DMS114 treated with DMSO at 0.1 percent for 48 hours (cell line): ENCODE measurements around the gene KRT23.

Source experiments
- DNase-seq: peaks from one replicate; lab custom pipeline; 2025; ENCODE audit not compliant: unreplicated experiment; lab: John Stamatoyannopoulos, UW

Gene KRT23

GRCh38 chr17:40912486-40913210 is 24.8 kb downstream of the KRT23 start:
- no peak for DNase-seq

- no peak for DNase-seq
Observed at GRCh38 chr17:40910441-40910841, 27.0 kb downstream of the KRT23 start.

GRCh38 chr17:40909755-40910154 is 27.7 kb downstream of the KRT23 start:
- DNase-seq, result no peak

- DNase-seq, result peak; percentile 57
Observed at GRCh38 chr17:40909351-40909750, 28.1 kb downstream of the KRT23 start.

- DNase-seq, result no peak
Observed at GRCh38 chr17:40906613-40907012, 30.8 kb downstream of the KRT23 start.

- DNase-seq, result no peak
Observed at GRCh38 chr17:40905370-40905769, 32.1 kb downstream of the KRT23 start.

DNA sequence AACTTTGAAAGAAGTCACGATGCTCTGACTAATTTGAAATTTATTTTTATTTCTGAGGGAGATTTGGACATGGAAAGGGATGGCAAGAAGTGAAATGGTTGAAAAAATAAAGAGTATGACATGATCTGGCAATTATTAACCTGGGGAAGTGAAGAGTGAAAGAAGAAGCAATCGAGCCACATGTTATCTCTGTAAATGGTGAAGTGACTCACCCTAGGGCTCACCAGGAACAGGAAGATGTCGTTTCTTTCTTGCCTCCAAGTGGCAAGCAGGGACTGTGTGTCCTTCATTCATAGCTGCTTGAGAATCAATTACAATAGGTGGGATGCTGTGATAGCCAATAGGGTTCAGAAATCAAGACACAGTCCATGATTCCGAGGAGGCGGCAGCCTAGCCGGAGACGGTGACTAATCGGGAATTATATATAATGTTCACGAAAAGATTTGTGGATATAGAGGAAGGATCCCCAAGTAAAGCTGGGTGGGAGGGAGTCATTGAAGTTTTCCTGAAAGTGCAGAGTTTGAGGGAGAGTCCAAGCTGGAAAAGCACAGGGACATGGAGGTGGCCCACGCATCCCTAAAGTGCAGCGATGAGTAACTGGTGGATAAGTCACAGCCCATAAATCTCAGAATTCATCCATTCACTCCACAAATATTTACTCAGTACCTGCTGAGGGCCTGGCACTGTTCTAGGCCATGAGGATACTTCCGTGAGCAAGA is 34.2 kb downstream of the KRT23 start:
- DNase-seq, result no peak

DNA sequence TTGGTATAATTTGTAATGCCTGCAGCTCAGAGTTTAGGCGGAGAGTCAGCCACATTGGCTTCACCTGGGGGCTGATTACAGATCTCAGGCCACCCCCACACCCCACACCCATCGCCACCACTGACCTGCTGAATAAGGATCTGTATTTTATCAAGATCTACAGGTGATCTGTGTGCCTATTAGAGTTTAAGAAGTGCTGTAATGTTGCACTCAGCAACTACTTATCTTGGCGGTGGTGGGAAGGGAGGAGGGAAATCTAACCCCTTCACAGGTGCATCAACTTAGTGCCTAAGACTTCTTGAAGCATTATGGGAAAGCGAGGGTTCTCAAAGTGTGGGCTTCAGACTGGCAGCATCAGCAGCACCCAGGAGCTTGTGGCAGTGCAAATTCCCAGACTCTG is 34.9 kb downstream of the KRT23 start:
- DNase-seq, result no peak

- DNase-seq, result no peak
Observed at GRCh38 chr17:40901981-40902474, 35.4 kb downstream of the KRT23 start.

DNA sequence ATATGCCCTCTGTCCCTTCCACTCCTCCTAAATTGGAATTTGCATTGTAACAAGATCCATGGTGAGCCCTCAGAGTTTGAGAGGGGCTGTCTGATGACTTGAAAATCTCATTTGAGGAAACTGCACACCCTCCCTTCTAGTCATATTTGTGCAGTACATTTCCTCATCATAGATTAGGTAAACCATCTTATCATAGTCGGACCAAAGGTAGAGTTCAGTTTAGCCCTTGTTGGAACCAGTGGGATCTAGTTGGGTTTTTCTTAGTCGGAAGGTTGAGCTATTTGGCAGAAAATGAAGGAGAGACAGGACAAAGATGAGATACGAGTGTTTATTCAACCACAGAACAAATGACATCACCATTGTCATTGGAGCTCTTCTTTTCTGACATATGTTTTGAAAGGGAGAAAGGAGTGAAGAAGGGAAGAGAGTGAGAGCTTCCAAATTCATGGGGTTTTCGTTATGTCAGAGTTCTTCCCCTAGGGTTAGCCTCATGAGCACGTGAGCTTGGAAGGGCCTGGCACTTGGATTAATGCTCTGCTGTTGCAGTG is 36.6 kb downstream of the KRT23 start:
- DNase-seq, result no peak

- no peak for DNase-seq
Observed at GRCh38 chr17:40896916-40897455, 40.5 kb downstream of the KRT23 start.

DNA sequence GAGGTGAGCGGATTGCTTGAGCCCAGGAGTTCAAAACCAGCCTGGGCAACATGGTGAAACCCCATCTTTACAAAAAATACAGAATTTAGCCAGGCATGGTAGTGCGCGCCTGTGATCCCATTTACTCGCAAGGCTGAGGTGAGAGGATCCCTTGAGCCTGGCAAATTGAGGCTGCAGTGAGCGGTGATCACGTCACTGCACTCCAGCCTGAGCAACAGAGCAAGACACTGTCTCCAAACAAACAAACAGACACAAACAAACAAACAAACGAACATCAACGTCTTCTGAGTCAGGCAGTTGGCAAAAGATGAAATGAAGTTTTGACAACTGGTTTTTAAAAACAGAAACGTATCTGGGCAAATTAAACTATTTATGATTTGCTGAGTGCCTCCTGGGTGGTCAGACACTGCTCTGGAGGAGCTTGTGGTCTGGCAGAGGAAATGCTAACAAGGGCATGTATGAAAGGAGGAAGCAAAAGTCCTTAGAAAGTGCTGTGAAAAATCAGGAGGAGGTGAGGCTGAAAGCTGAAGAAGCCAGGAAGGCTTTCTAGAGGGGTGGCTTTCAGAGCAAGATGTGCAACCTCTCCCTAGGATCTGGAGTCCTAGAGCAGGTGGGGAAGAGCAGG is 42.2 kb downstream of the KRT23 start:
- DNase-seq, result no peak

DNA sequence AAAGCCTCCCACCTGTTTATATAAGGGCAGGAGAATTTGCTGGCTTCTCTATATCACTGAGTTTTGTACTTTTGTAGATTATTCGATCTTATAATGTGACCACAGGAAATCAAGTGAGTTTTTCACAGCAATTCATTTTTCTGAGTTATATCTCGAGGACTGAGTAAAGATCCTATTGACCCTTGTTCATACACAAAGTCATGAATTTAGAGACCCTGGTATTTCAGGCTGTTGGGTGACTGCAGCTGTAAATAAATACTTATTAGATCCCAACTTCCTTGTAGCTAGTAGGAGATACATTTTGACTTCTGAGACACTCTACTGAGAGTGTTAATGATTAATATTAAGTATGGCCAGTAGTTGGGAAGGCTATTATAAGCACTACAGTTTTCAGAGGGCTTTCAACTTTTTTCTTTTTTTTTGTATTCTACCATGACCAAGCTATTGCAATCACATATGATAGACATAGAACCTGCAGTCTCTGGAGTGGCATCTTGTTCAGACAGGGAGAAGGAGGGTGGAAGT is 49.2 kb downstream of the KRT23 start:
- no peak for DNase-seq

- DNase-seq, result no peak
Observed at GRCh38 chr17:40886090-40886489, 51.4 kb downstream of the KRT23 start.

- no peak for DNase-seq
Observed at GRCh38 chr17:40884708-40885512, 52.5 kb downstream of the KRT23 start, which contains the start of gene KRT20. KRT20 (minus strand) TSS chr17:40885242; CDS start chr17:40885185, 57 bp downstream.

DNA sequence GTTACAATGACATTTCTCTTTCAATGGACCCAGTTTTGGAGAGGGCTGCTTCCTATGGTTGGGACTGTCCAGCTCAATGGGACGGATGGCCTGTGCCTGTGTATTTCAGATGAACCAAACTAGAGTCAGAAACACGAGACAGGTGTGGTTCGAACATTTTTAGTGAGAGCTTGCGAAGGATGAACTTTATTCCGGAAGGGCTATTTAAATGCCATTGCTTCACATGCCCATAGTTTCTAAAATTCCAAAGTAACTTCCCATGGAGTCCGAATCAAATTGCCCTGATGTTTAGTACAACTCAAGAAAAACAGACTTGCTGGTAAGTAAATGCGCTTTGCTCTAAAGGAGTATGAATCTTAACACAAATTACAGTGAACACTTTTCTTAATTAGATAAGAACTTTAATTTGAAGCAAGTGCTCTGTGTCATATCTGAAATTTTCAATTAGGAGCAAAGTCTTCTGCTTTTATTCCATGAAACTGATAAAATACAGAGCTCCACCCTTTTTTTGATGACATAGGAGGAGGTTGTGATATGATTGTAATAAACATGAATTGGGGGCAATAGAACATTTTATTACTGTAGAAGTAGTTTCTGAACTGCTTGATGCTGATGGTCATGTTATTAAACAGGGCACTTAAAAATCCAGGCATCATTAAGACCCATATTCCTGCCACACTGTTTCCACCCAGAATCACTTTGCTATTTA is 53.7 kb downstream of the KRT23 start:
- DNase-seq, result no peak

DNA sequence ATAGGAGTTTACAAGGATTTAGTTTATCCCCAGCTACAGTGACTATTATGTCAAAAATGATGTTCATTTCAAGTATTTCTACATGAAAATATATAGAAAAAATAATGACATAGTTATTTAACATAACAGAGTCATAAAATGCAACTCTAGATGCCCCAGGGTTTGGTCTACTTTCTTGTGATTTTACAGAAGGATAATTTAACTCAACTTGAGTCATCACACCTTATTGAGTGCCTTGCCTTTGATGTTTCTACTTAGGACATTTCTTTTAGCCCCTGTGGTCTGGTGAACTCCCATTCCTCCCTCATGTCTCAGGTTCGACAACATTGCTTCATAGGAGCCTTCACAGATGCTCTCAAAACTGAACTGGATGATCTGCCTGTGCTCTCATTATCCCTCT is 54.4 kb downstream of the KRT23 start:
- no peak for DNase-seq

- no peak for DNase-seq
Observed at GRCh38 chr17:40879026-40879425, 58.4 kb downstream of the KRT23 start.

GRCh38 chr17:40878044-40878443 is 59.4 kb downstream of the KRT23 start:
- DNase-seq, result no peak

DNA sequence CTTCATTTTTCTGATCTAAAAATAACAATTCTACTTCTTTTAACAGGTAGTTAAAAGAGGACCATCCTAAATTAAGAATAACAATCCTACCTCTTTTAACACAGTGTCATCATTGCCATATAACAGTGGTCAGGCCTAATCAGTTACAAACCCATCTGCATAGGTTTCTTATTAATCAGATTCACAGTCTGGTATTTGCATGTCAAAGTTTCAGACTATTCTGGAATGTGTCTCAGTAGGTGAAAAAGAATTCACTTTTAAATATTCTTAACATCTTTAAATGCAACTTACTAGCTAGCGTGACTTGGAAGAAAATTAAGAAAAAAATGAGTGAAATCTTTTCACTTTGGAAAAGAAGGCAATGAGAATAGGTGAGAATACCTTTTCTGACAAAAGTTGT is 63.6 kb downstream of the KRT23 start:
- DNase-seq, result no peak
